SU-DHL-6 (cell line): Measurements from ENCODE around the gene FRMPD3.

Experiments used
- CTCF ChIP-seq: fragments of 200-600 bp; sonication (generic); IDR thresholded peaks from one replicate; pipeline ENCODE4 v1.5.1; 2017; ENCODE audit warnings: antibody characterized with exemption, mild to moderate bottlenecking, low read length, moderate library complexity; ENCODE audit not compliant: insufficient read depth, poor library complexity, severe bottlenecking
- EZH2phosphoT487 ChIP-seq: fragments of 200-600 bp; sonication (generic), shearing (Covaris generic); conservative IDR thresholded peaks from 2 replicates; pipeline ENCODE4 v1.6.1; 2018; ENCODE audit warnings: mild to moderate bottlenecking, antibody characterized with exemption, low read length, moderate library complexity, mixed read lengths

DNA sequence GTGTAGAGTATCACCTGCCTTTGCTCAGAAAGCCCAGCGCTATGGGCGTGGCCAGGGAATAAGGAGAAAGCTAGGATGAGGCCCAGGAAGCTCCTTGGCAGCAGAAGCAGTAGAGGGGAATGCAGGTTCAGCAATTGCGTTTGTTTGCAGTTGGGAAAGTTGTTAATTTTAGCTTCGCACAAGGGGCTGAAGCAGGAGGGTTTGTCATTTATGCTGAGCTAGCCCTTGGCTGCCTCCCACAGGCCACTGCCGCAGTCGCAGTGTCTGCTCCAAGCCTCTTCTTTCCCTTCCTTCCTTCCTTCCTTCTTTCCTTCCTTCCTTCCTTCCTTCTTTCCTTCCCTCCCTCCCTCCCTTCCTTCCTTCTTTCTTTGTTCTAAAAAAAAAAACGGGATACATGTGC is 21.5 kb downstream of the FRMPD3 start:
- TF ChIP-seq CTCF (no peak), EZH2phosphoT487 (no peak)
